Rectal smooth muscle tissue (tissue), 1 donor: ENCODE results near the gene SEMA3A.

Experiments
- H3K27ac ChIP-seq: one replicate; pipeline ENCODE4 v1.7.0; 2013; ENCODE audit warnings: low read depth, low read length, inconsistent platforms
- H3K27me3 ChIP-seq: one replicate; pipeline ENCODE4 v1.7.0; 2013; ENCODE audit warnings: low read length; ENCODE audit not compliant: control insufficient read depth, insufficient read depth
- H3K36me3 ChIP-seq: one replicate; pipeline ENCODE4 v1.7.0; 2013; ENCODE audit warnings: low read length; ENCODE audit not compliant: control insufficient read depth, insufficient read depth
- H3K4me1 ChIP-seq: one replicate; pipeline ENCODE4 v1.7.0; 2013; ENCODE audit warnings: low read length; ENCODE audit not compliant: control insufficient read depth, insufficient read depth
- H3K4me3 ChIP-seq: one replicate; pipeline ENCODE4 v1.7.0; 2013; ENCODE audit warnings: low read length
- H3K9ac ChIP-seq: one replicate; pipeline ENCODE4 v1.7.0; 2013; ENCODE audit warnings: low read length

Gene SEMA3A

DNA sequence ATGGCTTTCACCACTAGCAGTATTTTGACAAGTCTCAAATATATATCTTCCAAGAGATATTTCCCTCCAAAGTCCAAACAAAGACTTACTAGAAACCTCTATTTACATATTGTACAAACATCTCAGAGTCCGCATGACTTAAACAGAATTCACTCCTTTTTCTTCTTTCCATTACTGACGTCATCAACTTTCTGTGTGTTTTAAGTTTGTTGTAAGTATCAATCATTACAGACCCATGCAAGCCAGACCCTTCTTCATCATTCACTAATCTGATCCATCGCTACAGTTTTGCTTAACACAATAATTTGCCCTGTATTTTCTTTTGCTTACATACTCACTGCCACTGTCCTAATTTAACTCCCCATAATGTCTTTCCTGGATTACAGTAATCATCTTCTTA lies 51.9 kb downstream of the SEMA3A start:
- Histone ChIP-seq H3K27ac (no peak overlapping the region), H3K36me3 (no peaks in the 10 kb centered on the region), H3K4me1 (peaks cover 2% of the 10 kb centered on the region), H3K4me3 (no peak overlapping the region), H3K27me3 (no peaks in the 10 kb centered on the region), H3K9ac (no peak overlapping the region)

DNA sequence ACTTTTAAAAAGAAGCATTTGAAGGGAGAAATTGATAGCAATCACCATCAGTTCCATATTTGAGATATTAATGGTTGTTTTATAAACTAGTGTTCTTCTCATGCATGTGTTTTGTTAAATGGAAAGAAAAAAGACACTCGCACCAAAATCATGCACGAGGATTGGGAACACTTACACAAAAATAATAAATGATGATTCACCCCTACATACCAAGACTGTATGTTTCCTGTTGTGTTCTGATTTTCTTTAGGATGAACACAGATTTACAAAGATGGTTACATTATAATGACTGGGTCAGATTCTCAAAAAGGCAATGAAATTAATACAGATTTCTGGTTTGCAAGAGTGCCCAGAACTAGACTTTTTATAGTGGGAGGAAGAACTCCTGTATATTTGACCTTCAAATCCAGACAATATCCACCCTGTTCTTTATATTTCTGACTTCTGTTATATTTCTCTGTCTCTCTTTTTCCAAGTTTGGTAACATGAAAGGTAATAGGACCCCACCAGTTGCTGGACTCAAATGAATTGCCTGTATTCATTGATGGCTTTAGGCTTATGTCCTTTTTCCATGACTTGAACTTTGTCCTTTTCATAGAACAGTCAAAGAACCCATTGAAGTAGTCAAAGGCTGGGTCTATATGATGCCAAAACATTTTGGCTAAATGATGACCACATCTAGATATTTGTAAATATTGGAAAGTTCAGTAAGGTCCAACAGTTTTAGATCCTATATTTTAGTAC lies 54.4 kb downstream of the SEMA3A start:
- Histone ChIP-seq H3K4me3 (no peak overlapping the region), H3K36me3 (no peaks in the 10 kb centered on the region), H3K27ac (no peak overlapping the region), H3K4me1 (peaks cover 2% of the 10 kb centered on the region), H3K27me3 (no peaks in the 10 kb centered on the region), H3K9ac (no peak overlapping the region)

DNA sequence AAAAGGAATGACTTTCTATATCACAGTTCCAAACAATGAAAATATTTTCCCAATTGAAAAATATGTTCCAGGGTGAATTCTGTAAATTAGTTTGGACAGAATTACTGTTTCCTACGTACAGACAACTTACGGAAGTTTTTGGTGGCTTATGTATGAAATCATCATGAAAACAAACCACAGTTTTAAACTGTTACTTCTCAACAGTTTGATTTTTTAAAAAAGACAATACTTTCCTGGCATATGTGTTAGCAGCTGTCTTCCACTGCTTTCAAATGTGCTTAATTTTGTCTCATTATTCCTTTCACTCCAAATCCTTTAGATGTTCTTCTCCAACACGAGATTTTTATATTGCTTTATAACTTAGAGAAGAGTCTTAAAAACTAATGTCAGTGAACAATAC lies 56.2 kb downstream of the SEMA3A start:
- Histone ChIP-seq H3K4me3 (no peak overlapping the region), H3K27me3 (no peaks in the 10 kb centered on the region), H3K36me3 (no peaks in the 10 kb centered on the region), H3K9ac (no peak overlapping the region), H3K4me1 (peaks cover 2% of the 10 kb centered on the region), H3K27ac (no peak overlapping the region)

DNA sequence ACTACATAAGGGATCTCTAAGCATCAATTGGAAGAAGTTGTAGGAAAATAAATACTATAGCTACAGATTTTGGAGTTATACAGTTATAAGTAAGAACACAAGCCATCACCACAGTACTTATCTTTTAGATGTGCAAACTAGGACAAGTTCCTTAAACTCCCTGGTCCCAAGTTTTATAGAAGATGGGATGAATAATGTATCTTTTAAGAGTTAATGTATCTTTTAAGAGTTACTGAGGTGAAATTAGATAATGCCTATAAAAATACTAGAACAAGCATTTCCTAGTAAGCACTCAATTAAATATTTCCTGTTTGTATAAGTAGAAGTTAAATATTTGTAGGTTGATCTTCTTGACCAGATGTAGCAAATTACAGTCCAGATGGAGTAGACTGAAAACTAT lies 56.8 kb downstream of the SEMA3A start:
- H3K36me3 ChIP-seq: no peaks in the 10 kb centered on the region
- no peak overlapping the region for H3K4me3 ChIP-seq
- no peak overlapping the region for H3K27ac ChIP-seq
- peaks cover 2% of the 10 kb centered on the region for H3K4me1 ChIP-seq
- H3K9ac ChIP-seq: no peak overlapping the region
- no peaks in the 10 kb centered on the region for H3K27me3 ChIP-seq

DNA sequence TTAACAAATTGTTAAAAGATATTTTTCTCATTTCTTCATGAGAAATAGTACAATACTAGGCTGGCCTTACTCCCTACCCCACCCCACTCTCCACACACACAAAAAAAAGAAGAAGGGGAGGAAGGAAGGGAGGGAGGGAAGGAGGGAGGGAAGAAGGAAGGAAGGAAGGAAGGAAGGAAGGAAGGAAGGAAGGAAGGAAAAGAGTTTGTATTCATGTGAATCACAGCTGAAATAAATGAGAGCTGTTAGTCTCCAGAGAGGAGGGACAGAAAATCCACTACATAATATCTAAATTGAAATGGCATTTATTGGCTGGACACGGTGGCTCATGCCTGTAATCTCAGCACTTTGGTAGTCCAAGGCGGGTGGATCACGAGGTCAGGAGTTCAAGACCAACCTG lies 57.8 kb downstream of the SEMA3A start:
- Histone ChIP-seq H3K36me3 (no peaks in the 10 kb centered on the region), H3K9ac (no peak overlapping the region), H3K4me3 (no peak overlapping the region), H3K4me1 (peaks cover 2% of the 10 kb centered on the region), H3K27me3 (no peaks in the 10 kb centered on the region), H3K27ac (no peak overlapping the region)

DNA sequence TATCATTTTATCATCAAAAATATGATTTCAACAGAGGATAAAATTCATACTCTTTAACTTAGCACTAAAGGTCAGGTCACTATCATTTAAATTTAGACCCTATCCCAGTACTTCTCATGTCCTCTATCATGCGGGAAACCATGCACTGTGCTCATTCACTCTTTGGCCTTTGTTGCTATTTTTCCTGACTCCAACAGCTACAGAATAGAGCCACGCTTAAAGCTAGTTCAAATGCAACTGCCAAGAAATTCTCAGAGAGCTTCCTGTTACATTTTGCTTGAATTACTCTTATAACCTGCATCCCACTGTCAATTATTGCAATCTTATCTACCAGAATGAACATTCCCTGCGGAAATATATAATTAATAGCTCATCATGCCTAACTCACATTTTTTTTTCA lies 58.3 kb downstream of the SEMA3A start:
- H3K27ac ChIP-seq: no peak overlapping the region
- H3K4me1 ChIP-seq: peaks cover 2% of the 10 kb centered on the region
- H3K9ac ChIP-seq: no peak overlapping the region

DNA sequence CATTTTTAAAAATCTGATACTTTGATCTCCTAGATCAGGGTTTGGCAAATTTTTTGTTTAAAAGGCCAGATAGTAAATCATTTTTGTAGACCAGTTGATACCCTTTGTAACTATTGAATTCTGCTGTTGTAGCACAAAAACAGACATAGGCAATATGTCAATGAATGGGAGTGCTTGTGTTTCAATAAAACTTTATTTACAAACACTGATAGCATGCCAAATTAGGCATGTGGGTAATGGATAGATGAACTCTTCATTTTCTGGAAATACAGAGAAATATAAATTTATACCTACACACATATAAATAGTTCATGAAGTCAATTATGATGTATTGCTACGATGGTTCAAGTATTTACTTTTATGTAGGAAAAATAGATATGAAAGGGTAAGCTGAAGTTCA lies 60.4 kb downstream of the SEMA3A start:
- Histone ChIP-seq H3K36me3 (no peaks in the 10 kb centered on the region), H3K9ac (no peak overlapping the region), H3K27ac (no peak overlapping the region), H3K27me3 (no peaks in the 10 kb centered on the region), H3K4me3 (no peak overlapping the region), H3K4me1 (no peaks in the 10 kb centered on the region)

More for the DNA sequence above, 58.3 kb downstream of the SEMA3A start:
- H3K27me3 ChIP-seq: no peaks in the 10 kb centered on the region
- H3K4me3 ChIP-seq: no peak overlapping the region
- H3K36me3 ChIP-seq: no peaks in the 10 kb centered on the region

DNA sequence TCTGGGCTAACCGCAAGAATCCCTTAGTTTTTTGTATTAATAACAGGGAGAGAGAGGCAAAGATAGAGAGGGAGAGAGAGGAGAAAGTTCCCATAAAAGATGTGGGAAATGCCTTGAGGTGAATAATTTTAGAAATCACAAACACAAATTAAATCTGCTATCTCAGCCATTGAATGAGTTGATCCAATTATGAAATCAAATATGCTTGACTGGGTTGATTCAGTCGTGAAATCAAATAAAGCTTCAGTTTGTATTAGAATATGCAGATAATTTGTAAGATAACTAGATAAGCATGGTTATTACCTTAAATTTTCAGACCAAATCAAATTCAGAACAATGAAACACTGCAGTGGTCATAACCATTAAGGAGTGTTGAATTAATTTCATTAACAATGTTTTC lies 68.9 kb downstream of the SEMA3A start:
- Histone ChIP-seq H3K9ac (no peak overlapping the region), H3K4me3 (no peak overlapping the region), H3K36me3 (no peaks in the 10 kb centered on the region), H3K27me3 (no peaks in the 10 kb centered on the region), H3K4me1 (peaks cover 3% of the 10 kb centered on the region), H3K27ac (no peak overlapping the region)

DNA sequence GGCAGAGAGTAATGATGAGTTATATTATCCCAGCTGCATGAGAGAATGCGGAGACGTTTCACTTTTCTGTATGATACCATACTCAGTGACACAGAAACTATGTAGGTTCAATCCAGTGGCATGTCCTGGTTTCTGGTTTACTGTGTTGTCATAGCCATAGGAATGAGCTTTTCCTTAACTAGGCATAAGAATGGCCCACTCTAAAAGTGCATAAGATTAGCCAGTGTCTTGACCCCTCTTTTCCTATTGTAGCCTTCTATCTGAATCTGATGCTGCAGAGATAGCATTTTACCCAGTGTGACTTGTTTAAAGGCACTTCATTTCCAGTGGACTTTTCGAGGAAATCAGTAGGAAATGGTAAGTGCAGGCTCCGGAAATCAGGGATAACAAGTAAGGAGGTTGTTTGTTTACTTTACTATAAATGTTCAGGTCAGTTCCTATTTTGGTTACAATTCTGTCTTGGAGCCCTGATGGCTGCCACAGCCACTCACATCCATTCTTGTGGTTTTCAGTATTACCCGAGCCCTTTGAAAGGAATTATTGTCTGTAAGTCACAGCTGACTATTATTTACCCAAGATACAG lies 70.5 kb downstream of the SEMA3A start:
- Histone ChIP-seq H3K27ac (peak overlapping the region; percentile 40), H3K9ac (no peak overlapping the region), H3K4me3 (no peak overlapping the region), H3K27me3 (no peaks in the 10 kb centered on the region), H3K36me3 (no peaks in the 10 kb centered on the region), H3K4me1 (peaks cover 3% of the 10 kb centered on the region)

DNA sequence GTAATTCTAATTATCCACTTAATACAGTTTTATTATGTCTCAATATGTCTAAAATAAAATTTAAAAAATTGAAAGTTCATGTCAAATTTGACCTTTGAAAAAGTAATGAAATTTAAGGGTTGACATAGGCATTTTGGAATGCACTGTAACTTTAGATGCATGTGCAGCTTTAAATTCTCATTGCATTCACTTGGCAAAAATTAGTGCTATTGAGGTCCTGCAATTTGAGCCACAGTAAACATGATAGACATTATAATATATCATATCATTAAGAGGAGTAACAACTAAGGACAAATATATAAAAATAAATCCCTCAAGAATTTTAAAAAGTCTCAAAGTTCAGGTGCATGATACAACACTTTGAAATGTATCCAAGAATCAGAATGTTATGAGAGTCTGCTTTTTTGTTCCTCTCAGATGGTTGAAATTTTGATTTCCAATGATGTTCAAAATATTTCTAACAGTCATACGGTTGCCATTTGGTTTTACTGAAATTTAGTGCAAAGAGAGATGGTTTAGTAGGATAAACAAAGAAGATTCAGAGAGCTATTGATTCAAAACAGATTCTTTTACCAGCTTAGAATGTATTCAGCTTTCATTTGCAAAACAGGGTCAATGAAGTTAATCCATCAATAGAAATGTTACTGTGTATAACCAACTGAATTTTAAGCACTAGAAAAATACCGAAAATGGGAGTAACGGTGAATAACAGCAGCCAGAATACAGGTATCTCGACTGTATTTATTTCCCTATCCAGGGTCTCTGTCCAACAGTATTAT lies 71.8 kb downstream of the SEMA3A start:
- Histone ChIP-seq H3K27me3 (no peaks in the 10 kb centered on the region), H3K36me3 (no peaks in the 10 kb centered on the region), H3K9ac (no peak overlapping the region), H3K27ac (no peak overlapping the region), H3K4me3 (no peak overlapping the region), H3K4me1 (peaks cover 3% of the 10 kb centered on the region)

DNA sequence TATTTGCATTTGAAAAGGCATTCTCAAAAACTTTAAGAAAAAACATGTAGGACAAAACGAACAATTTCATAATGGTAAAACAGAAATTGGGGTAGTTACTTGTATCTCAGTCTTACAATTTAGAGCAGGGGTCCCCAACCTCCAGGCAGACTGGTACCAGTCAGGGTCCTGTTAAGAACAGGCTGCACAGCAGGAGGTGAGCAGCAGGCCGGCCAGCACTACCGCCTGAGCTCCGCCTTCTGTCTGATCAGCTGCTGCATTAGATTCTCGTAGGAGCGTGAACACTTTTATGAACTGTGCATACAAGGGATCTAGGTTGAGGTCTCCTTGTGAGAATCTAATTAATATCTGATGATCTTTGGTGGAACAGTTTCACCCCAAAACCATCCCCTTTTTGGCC lies 77.3 kb downstream of the SEMA3A start:
- Histone ChIP-seq H3K27ac (no peak overlapping the region), H3K4me3 (no peak overlapping the region), H3K9ac (no peak overlapping the region), H3K36me3 (no peaks in the 10 kb centered on the region), H3K27me3 (no peaks in the 10 kb centered on the region), H3K4me1 (peaks cover 8% of the 10 kb centered on the region)

DNA sequence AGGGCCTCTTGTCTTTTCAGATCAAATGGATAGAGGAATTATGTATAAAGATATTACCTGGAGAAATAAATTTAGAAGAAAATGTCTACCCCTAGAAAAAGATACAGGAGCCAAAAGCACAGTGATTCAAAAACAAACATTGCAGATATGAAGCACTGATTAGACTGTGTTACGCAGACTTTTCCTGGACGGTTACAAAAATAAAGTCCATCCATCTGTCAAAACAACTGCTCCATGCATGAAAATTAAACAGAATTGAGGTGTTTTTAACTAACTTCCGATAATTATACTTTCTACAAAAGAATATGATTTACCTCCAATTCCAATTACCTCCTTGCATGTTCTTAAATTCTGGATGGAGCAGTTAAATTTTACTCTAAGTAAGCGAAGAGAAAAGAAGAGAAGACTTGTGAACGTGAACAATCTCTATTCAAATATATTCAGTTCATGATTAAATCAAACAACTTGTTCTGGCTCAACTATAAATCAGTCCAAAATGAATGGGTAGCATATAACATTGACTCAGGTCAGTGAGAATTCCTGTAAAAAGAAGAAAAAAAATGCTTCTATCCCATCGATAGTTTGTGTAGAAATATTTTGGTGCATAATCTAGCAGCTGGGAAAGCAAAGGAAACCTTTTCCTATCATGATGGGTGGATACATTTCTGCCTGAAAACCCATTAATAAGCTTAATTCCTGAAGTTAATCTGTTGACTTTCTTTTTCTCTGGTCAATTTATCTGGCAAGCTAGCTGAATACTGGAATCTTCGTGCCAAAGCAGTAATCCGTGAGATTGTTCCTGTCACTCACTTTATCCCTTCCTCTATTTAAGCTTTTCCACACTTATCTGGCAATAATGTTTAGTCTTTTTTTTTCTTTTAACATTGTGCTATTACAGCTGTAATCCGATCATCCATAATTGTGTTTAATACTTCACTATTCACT lies 80.4 kb downstream of the SEMA3A start:
- Histone ChIP-seq H3K27ac (peak overlapping the region; percentile 33), H3K4me1 (peaks cover 8% of the 10 kb centered on the region), H3K4me3 (no peak overlapping the region), H3K27me3 (no peaks in the 10 kb centered on the region), H3K36me3 (no peaks in the 10 kb centered on the region), H3K9ac (no peak overlapping the region)
